Measurements from ENCODE around the gene ANKMY1. TPM values are rescaled to one million over a fixed set of nuclear protein-coding genes. Genes with fewer than 3 reads are reported as not detected.

The ANKMY1 gene
- total RNA-seq, 4 donors from 2014 or later = 11.7 to 30.5 (median 15.3) TPM

GRCh38 chr2:240431271-240431660 lies 126.5 kb downstream of the ANKMY1 start:
- no peak for TF ChIP-seq CTCF (IDR thresholded peaks at IDR 0.05; ENCODE audit: low read depth)

GRCh38 chr2:240430595-240430994 lies 127.2 kb downstream of the ANKMY1 start:
- TF ChIP-seq CTCF (IDR thresholded peaks at IDR 0.05; ENCODE audit: low read depth) = no peak

GRCh38 chr2:240429872-240430491 lies 127.8 kb downstream of the ANKMY1 start:
- TF ChIP-seq CTCF (IDR thresholded peaks at IDR 0.05; ENCODE audit: low read depth) = no peak

Small RNAs within 50 kb of the gene (small RNA-seq; reads per million reads assigned to genes)
- gene MIR149 = 7.5 reads per million, percentile 86 among the genes with 10 or more reads in this experiment

Other genes with a start within 250 kb of the ANKMY1 start
- gene GPC1, start 122.3 kb downstream of the ANKMY1 start, total RNA-seq = 10 to 100 TPM; 34.1 to 80.4 (median 53.3) TPM
- gene DUSP28, start 2.4 kb upstream of the ANKMY1 start, total RNA-seq = 1 to 10 TPM; 2.8 to 7.2 (median 4.8) TPM
- gene RNPEPL1, start 10.5 kb upstream of the ANKMY1 start, total RNA-seq = 100 to 1,000 TPM in 1 of 4 donors, 10 to 100 TPM in 3; 65.4 to 212 (median 72.6) TPM
- gene CAPN10, start 28.7 kb upstream of the ANKMY1 start, total RNA-seq = 10 to 100 TPM; 13.4 to 33.3 (median 14.5) TPM
- gene GPR35, start 67.5 kb upstream of the ANKMY1 start, total RNA-seq = 1 to 10 TPM in 1 of 4 donors, under 1 TPM in 2, not detected in 1; 0.44 to 3.9 (median 0.94) TPM
- gene AQP12B, start 124.9 kb upstream of the ANKMY1 start, total RNA-seq = not detected
- not detected for gene AQP12A, start 133.9 kb upstream of the ANKMY1 start, total RNA-seq